AG04450 (cell line): ENCODE measurements around the gene MYRFL. TPM values are rescaled to one million over a fixed set of nuclear protein-coding genes. Genes with fewer than 3 reads are reported as not detected.

Experiments
- CTCF ChIA-PET: fragments of 300-600, 350-600 bp; formaldehyde crosslinking; extraction: SDS; loops from one replicate; lab custom pipeline; 2022; ENCODE audit warnings: antibody characterized with exemption, inconsistent platforms; lab: Charles Lee
- POLR2A ChIA-PET: fragments of 350-600 bp; formaldehyde crosslinking; extraction: SDS; loops from one replicate; lab custom pipeline; 2021; ENCODE audit warnings: antibody characterized with exemption, inconsistent platforms; lab: Yijun Ruan, JAX
- DNase-seq: peaks from one replicate; pipeline ENCODE4 v3.0.0-alpha.2; 2011; ENCODE audit warnings: low read depth, low spot score
- H3K27ac ChIP-seq: one replicate; pipeline ENCODE4 v1.5.1; 2012; ENCODE audit warnings: low read depth, low read length, control low read depth
- H3K27me3 ChIP-seq: one replicate; pipeline ENCODE4 v1.6.0; 2012; ENCODE audit warnings: low read length; ENCODE audit not compliant: control insufficient read depth, insufficient read depth
- H3K4me3 ChIP-seq: 2 replicates; pipeline ENCODE4 v1.5.1; 2011; ENCODE audit warnings: mild to moderate bottlenecking, low read depth, low read length, control low read depth
- H3K9me3 ChIP-seq: 2 replicates; pipeline ENCODE4 v1.5.1; 2012; ENCODE audit warnings: low read length; ENCODE audit not compliant: control insufficient read depth, insufficient read depth
- polyA plus RNA-seq: library from polyadenylated mRNA; depleted of rRNA; stranded (reverse); fragments of >200 nt; gene quantifications from 2 replicates; pipeline ENCODE4 v1.2.3, GENCODE V29; 2011
- TF ChIP-seq, protein P1 (sequence below): IDR thresholded peaks from 2 replicates; pipeline ENCODE4 v1.5.1; 2011; ENCODE audit warnings: low read depth, low read length, control low read depth, inconsistent platforms

Gene MYRFL
- polyA plus RNA-seq, 1 experiment, result not detected

DNA sequence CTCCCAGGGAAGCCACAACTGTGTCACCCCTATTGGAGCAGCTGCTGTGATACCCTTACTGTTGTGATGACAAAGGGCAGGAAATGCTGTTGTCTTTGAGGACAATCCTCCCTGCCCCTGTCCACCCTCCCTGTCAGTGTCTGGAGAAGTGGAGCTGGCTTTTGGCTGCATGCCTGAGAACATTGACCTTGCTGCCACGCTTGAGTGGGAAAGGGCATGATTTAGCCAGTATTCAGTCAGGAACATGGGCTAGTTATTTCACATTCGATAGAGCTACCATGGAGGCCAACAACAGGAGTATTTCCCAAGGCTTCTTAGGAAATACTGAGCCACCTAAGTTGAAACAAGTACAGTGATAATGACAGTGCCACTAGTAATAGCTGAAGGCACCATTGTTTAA is 59.4 kb downstream of the MYRFL start:
- H3K27ac ChIP-seq, result no peak overlapping the region
- no peak overlapping the region for H3K4me3 ChIP-seq
- CTCF ChIA-PET, result interaction anchor here (0.7 to 4.4 kb wide), 4 partner anchors 17 to 849 kb away, joined by 6 to 34 read pairs (median 7); no protein-coding TSS in a partner anchor
- POLR2A ChIA-PET, result no interaction called here
- DNase-seq, result no peak
- TF ChIP-seq, protein P1, sequence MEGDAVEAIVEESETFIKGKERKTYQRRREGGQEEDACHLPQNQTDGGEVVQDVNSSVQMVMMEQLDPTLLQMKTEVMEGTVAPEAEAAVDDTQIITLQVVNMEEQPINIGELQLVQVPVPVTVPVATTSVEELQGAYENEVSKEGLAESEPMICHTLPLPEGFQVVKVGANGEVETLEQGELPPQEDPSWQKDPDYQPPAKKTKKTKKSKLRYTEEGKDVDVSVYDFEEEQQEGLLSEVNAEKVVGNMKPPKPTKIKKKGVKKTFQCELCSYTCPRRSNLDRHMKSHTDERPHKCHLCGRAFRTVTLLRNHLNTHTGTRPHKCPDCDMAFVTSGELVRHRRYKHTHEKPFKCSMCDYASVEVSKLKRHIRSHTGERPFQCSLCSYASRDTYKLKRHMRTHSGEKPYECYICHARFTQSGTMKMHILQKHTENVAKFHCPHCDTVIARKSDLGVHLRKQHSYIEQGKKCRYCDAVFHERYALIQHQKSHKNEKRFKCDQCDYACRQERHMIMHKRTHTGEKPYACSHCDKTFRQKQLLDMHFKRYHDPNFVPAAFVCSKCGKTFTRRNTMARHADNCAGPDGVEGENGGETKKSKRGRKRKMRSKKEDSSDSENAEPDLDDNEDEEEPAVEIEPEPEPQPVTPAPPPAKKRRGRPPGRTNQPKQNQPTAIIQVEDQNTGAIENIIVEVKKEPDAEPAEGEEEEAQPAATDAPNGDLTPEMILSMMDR, result no peak
- H3K27me3 ChIP-seq, result peaks cover 10% of the 10 kb centered on the region
- no peaks in the 10 kb centered on the region for H3K9me3 ChIP-seq

DNA sequence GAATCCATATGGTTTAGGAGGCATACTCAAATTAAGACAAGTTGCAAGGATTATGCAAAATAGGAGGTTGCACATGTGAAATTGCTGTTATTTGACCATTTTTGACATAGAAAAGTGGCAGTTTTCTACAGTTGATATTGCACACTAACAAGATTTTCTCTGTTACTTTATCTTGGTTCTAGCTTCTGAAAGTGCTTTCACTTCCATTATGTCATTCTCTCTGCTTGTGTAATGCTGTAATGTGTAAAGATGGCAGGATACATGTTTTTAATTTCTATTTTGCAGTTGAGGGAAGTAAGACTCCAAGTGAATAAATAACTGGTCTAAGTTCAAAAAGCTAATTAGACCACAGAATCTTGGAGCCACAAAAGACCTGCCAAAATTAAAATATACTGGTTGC is 60.6 kb downstream of the MYRFL start:
- ChIA-PET CTCF (interaction anchor here (1.3 to 4.4 kb wide), 3 partner anchors 15 to 691 kb away, joined by 6 to 34 read pairs (median 7); no protein-coding TSS in a partner anchor), POLR2A (no interaction called here)
- Histone ChIP-seq H3K27me3 (peaks cover 8% of the 10 kb centered on the region), H3K9me3 (no peaks in the 10 kb centered on the region), H3K27ac (no peak overlapping the region), H3K4me3 (no peak overlapping the region)
- TF ChIP-seq, protein P1, result no peak
- DNase-seq, result no peak

DNA sequence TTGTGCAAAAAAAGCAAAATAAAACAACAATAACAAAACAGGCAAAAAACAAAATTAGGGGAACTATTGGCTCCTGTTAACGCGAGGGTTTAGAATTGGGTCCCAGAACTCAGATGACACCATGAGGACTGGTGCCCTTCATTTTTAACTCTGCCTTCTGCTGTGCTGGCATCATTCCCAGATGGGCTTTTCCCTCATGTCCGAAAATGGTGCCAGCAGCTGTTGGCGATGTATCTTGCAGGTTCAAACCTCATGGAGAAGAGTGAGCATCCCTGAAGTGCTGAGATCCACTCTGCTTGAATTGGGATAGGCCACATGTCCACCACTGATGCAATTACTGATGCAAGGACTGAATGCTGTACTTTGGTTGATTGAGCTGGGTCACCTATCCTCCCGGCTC is 61.1 kb downstream of the MYRFL start:
- Histone ChIP-seq H3K9me3 (no peaks in the 10 kb centered on the region), H3K4me3 (no peak overlapping the region), H3K27me3 (peaks cover 8% of the 10 kb centered on the region), H3K27ac (no peak overlapping the region)
- no peak for DNase-seq
- POLR2A ChIA-PET, result no interaction called here
- TF ChIP-seq, protein P1, result no peak
- CTCF ChIA-PET, result interaction anchor here (4.4 kb wide), 1 partner anchor 15 kb away, joined by 34 read pairs; no protein-coding TSS in a partner anchor

DNA sequence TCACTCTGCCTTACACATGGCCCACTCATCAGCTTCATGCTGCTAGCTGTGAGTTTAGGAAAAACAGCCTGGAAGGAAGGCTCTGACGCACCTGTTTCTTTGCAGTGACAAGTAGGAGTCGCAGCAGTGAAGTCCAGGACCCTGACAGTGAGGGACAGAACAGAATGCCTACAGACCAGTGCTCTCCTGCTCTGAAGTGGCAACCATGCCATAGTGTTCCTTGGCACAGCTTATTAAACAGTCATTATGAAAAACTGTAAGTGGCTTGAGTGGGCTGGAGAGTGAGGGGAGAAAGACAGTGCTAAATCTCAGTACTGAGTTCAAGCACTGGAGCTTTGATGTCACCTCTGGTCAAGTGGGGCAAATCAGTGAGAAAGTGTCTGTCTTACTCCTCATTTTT is 61.7 kb downstream of the MYRFL start:
- CTCF ChIA-PET, result interaction anchor here (4.4 kb wide), 1 partner anchor 14 kb away, joined by 34 read pairs; no protein-coding TSS in a partner anchor

DNA sequence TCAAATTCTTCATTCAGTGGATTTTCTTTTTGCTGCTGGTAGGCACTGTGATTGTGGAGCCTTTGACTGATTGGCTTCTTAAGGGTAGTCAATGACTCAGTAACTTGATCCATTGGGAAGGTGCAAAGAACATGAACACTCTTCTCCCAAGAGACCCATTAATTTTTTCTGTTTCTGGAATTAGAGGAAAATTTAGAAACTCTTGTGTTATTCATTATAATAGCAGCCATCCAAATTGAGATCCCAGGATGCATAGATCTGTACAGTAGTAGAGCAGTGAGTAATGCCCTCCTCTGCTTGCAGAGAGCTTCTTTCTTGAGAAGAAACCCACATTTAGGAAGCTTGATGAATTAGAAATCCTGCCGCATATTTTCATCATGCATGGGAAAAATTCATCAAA is 63.9 kb downstream of the MYRFL start:
- DNase-seq, result no peak
- no peak overlapping the region for H3K4me3 ChIP-seq
- ChIA-PET POLR2A (no interaction called here), CTCF (interaction anchor here (1.1 kb wide), 1 partner anchor 11 kb away, joined by 4 read pairs; no protein-coding TSS in a partner anchor)
- H3K9me3 ChIP-seq, result no peaks in the 10 kb centered on the region
- no peak overlapping the region for H3K27ac ChIP-seq
- TF ChIP-seq, protein P1, result no peak
- peaks cover 6% of the 10 kb centered on the region for H3K27me3 ChIP-seq

More for the DNA sequence above, 61.7 kb downstream of the MYRFL start:
- H3K4me3 ChIP-seq, result no peak overlapping the region
- H3K27me3 ChIP-seq, result peaks cover 6% of the 10 kb centered on the region
- TF ChIP-seq, protein P1, result no peak
- DNase-seq, result no peak
- POLR2A ChIA-PET, result no interaction called here
- no peaks in the 10 kb centered on the region for H3K9me3 ChIP-seq
- H3K27ac ChIP-seq, result no peak overlapping the region
